Activated T-helper 1 cell treated with anti-CD3 and anti-CD28 coated beads, Interleukin-12 subunit alpha, Interleukin-12 subunit beta, Interleukin-2, Interleukin-4 antibody, amounts not matched to agents 30 ng/mL and 10 ng/mL and 1 ng/mL, durations not matched to agents 14 hours and 24 hours and 36 hours (primary cell): ENCODE data around the gene ENTREP3. TPM values are rescaled to one million over a fixed set of nuclear protein-coding genes. Genes with fewer than 3 reads are reported as not detected.
A peak's percentile ranks its signal among the peaks of the same experiment; 100 is the strongest.

ENCODE experiments used
- DNase-seq: peaks from one replicate; pipeline ENCODE4 v3.0.0; 2021; ENCODE audit warnings: low spot score
- H3K27ac Mint-ChIP-seq: one replicate; pipeline ENCODE4 v1.8.0; 2021; ENCODE audit warnings: mild to moderate bottlenecking, mixed read lengths
- H3K27me3 Mint-ChIP-seq: one replicate; pipeline ENCODE4 v1.8.0; 2022; ENCODE audit warnings: mild to moderate bottlenecking, moderate library complexity, mixed read lengths; ENCODE audit not compliant: insufficient read depth
- H3K36me3 Mint-ChIP-seq: one replicate; pipeline ENCODE4 v1.8.0; 2021; ENCODE audit warnings: low read depth, mixed read lengths
- H3K4me1 Mint-ChIP-seq: one replicate; pipeline ENCODE4 v1.8.0; 2021; ENCODE audit warnings: low read depth, mixed read lengths
- H3K4me3 Mint-ChIP-seq: one replicate; pipeline ENCODE4 v1.8.0; 2021; ENCODE audit warnings: mild to moderate bottlenecking, moderate library complexity, mixed read lengths
- H3K9me3 Mint-ChIP-seq: one replicate; pipeline ENCODE4 v1.8.0; 2021; ENCODE audit warnings: mixed read lengths
- intact Hi-C: fragments of 100-400 bp; cut with micrococcal nuclease; formaldehyde crosslinking; loops from one replicate; pipeline ENCODE4 v1.15.1; 2024
- total RNA-seq: library from RNA; stranded (reverse); gene quantifications from 2 replicates; pipeline ENCODE4 v1.2.3, GENCODE V29; 2022

ENTREP3 gene
- total RNA-seq, 1 donor from 2014 or later: 40.3 TPM

- Mint-ChIP-seq H3K36me3 (peaks cover 38% of the 10 kb centered on the region), H3K27ac (peak overlapping the region; percentile 94), H3K4me3 (peak overlapping the region; percentile 90), H3K9me3 (no peaks in the 10 kb centered on the region), H3K4me1 (peaks cover 41% of the 10 kb centered on the region), H3K27me3 (peaks cover 2% of the 10 kb centered on the region)
- intact Hi-C loops: loop anchor here (1.0 to 10.0 kb wide), 6 partner anchors 10 to 782 kb away; partner anchors contain the start of genes FDPS, LAMTOR2, MTX1 and SCAMP3
- DNase-seq: no peak
These were observed 17.4 kb upstream of the ENTREP3 start for GRCh38 chr1:155272466-155273342.

- H3K4me1 Mint-ChIP-seq: peaks cover 24% of the 10 kb centered on the region
- no peaks in the 10 kb centered on the region for H3K27me3 Mint-ChIP-seq
- no peaks in the 10 kb centered on the region for H3K9me3 Mint-ChIP-seq
- intact Hi-C loops: no loop called here
- H3K36me3 Mint-ChIP-seq: peaks cover 63% of the 10 kb centered on the region
- no peak for DNase-seq
- no peak overlapping the region for H3K27ac Mint-ChIP-seq
- no peak overlapping the region for H3K4me3 Mint-ChIP-seq
These were observed 14.1 kb upstream of the ENTREP3 start for GRCh38 chr1:155269381-155269780.

DNA sequence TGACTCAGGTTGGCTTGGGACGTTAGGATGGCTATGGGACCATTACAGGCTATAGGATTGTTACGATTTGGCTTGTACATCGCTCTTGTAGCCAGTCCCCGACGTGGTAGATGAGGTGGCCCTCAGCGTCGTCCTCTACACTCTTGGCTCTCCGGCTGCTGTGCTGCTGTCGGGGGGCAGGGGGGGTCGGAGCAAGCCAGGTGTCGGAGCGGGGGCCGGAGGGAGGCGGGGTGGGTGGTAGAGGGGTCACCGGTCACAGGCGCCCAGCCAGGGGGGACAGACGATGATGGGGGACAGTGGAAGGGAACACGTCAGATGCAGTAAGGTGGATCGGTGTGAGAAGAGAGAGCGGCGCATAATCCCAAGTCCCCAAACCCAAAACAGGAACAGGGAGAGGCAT, 13.3 kb upstream of the ENTREP3 start:
- no peak overlapping the region for H3K4me3 Mint-ChIP-seq
- H3K27ac Mint-ChIP-seq: peak overlapping the region; percentile 23
- intact Hi-C loops: no loop called here
- H3K9me3 Mint-ChIP-seq: no peaks in the 10 kb centered on the region
- peaks cover 66% of the 10 kb centered on the region for H3K36me3 Mint-ChIP-seq
- no peak for DNase-seq
- peaks cover 23% of the 10 kb centered on the region for H3K4me1 Mint-ChIP-seq
- no peaks in the 10 kb centered on the region for H3K27me3 Mint-ChIP-seq

GRCh38 chr1:155267373-155267772, 12.1 kb upstream of the ENTREP3 start:
- H3K27me3 Mint-ChIP-seq: no peaks in the 10 kb centered on the region
- H3K9me3 Mint-ChIP-seq: no peaks in the 10 kb centered on the region
- no peak overlapping the region for H3K27ac Mint-ChIP-seq
- no peak overlapping the region for H3K4me3 Mint-ChIP-seq
- DNase-seq: no peak
- intact Hi-C loops: no loop called here
- peaks cover 72% of the 10 kb centered on the region for H3K36me3 Mint-ChIP-seq
- H3K4me1 Mint-ChIP-seq: peaks cover 27% of the 10 kb centered on the region

- no peak for DNase-seq
- no peak overlapping the region for H3K27ac Mint-ChIP-seq
- peaks cover 27% of the 10 kb centered on the region for H3K4me1 Mint-ChIP-seq
- H3K9me3 Mint-ChIP-seq: no peaks in the 10 kb centered on the region
- H3K4me3 Mint-ChIP-seq: no peak overlapping the region
- intact Hi-C loops: no loop called here
- H3K36me3 Mint-ChIP-seq: peaks cover 70% of the 10 kb centered on the region
- H3K27me3 Mint-ChIP-seq: no peaks in the 10 kb centered on the region
These were observed 11.3 kb upstream of the ENTREP3 start for GRCh38 chr1:155266553-155266952.

DNA sequence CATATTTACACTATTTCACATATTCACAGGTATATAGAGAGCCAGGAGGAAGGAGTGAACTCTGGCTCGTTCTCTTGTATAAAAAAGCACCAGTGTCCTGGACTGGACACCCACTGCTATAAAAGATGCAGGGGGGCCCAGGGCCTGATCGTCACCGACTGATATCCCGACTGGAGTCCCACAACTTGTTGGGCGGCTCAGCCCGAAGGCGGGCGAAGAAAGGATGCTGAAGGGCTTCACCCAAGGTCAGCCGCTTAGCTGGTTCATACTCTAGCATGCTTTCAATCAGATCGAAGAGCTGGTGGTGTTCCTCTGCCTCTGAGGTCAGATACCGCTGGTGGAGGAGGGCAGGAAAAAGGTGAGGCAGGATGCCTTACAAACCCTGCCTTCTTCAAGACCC, 7.8 kb upstream of the ENTREP3 start:
- peaks cover 60% of the 10 kb centered on the region for H3K36me3 Mint-ChIP-seq
- intact Hi-C loops: loop anchor here (5.0 kb wide), 2 partner anchors 56 to 424 kb away; partner anchors contain the start of genes DAP3, MTX1, THBS3 and YY1AP1
- H3K4me3 Mint-ChIP-seq: peak overlapping the region; percentile 19
- H3K27me3 Mint-ChIP-seq: no peaks in the 10 kb centered on the region
- DNase-seq: no peak
- peak overlapping the region; percentile 24 for H3K27ac Mint-ChIP-seq
- H3K9me3 Mint-ChIP-seq: no peaks in the 10 kb centered on the region
- peaks cover 32% of the 10 kb centered on the region for H3K4me1 Mint-ChIP-seq

GRCh38 chr1:155261852-155262673, 6.8 kb upstream of the ENTREP3 start, which contains the start of gene SCAMP3:
SCAMP3 (minus strand) TSS chr1:155262360; CDS start chr1:155262151, 209 bp downstream.
- H3K36me3 Mint-ChIP-seq: peaks cover 56% of the 10 kb centered on the region
- peak within 1 kb of the TSS; percentile 88 for H3K27ac Mint-ChIP-seq
- DNase-seq: peak; percentile 88
- intact Hi-C loops: loop anchor here (1.0 to 5.0 kb wide), 10 partner anchors 11 to 595 kb away; partner anchors contain the start of genes CLK2, DAP3, FDPS and GON4L
- H3K4me3 Mint-ChIP-seq: peak within 1 kb of the TSS; percentile 90
- H3K4me1 Mint-ChIP-seq: peaks cover 38% of the 10 kb centered on the region
- H3K9me3 Mint-ChIP-seq: no peaks in the 10 kb centered on the region
- no peaks in the 10 kb centered on the region for H3K27me3 Mint-ChIP-seq

GRCh38 chr1:155261493-155261851, 6.2 kb upstream of the ENTREP3 start:
- peak; percentile 18 for DNase-seq
- intact Hi-C loops: loop anchor here (5.0 kb wide), 2 partner anchors 54 to 426 kb away; partner anchors contain the start of genes DAP3, MTX1, THBS3 and YY1AP1
- peak overlapping the region; percentile 90 for H3K4me3 Mint-ChIP-seq
- peaks cover 58% of the 10 kb centered on the region for H3K36me3 Mint-ChIP-seq
- no peaks in the 10 kb centered on the region for H3K27me3 Mint-ChIP-seq
- H3K27ac Mint-ChIP-seq: peak overlapping the region; percentile 88
- H3K4me1 Mint-ChIP-seq: peaks cover 44% of the 10 kb centered on the region
- no peaks in the 10 kb centered on the region for H3K9me3 Mint-ChIP-seq

GRCh38 chr1:155260276-155260675, 5.0 kb upstream of the ENTREP3 start:
- DNase-seq: no peak
- intact Hi-C loops: loop anchor here (5.0 kb wide), 2 partner anchors 53 to 427 kb away; partner anchors contain the start of genes DAP3, MTX1, THBS3 and YY1AP1
- no peaks in the 10 kb centered on the region for H3K9me3 Mint-ChIP-seq
- no peaks in the 10 kb centered on the region for H3K27me3 Mint-ChIP-seq
- peak overlapping the region; percentile 49 for H3K27ac Mint-ChIP-seq
- peaks cover 52% of the 10 kb centered on the region for H3K4me1 Mint-ChIP-seq
- H3K36me3 Mint-ChIP-seq: peaks cover 55% of the 10 kb centered on the region
- H3K4me3 Mint-ChIP-seq: peak overlapping the region; percentile 90

GRCh38 chr1:155256058-155256852, 972 bp upstream of the ENTREP3 start:
- peaks cover 30% of the 10 kb centered on the region for H3K36me3 Mint-ChIP-seq
- peak overlapping the region; percentile 64 for H3K27ac Mint-ChIP-seq
- intact Hi-C loops: no loop called here
- no peaks in the 10 kb centered on the region for H3K27me3 Mint-ChIP-seq
- DNase-seq: no peak
- peaks cover 48% of the 10 kb centered on the region for H3K4me1 Mint-ChIP-seq
- peak overlapping the region; percentile 79 for H3K4me3 Mint-ChIP-seq
- no peaks in the 10 kb centered on the region for H3K9me3 Mint-ChIP-seq

GRCh38 chr1:155254714-155255242, 505 bp downstream of the ENTREP3 start:
- H3K9me3 Mint-ChIP-seq: no peaks in the 10 kb centered on the region
- H3K27me3 Mint-ChIP-seq: no peaks in the 10 kb centered on the region
- intact Hi-C loops: loop anchor here (1.0 kb wide), 3 partner anchors 10 to 69 kb away; partner anchors contain the start of gene HCN3
- peak overlapping the region; percentile 63 for H3K27ac Mint-ChIP-seq
- peaks cover 22% of the 10 kb centered on the region for H3K36me3 Mint-ChIP-seq
- peak overlapping the region; percentile 86 for H3K4me3 Mint-ChIP-seq
- H3K4me1 Mint-ChIP-seq: peaks cover 42% of the 10 kb centered on the region
- DNase-seq: no peak
